Activated CD8-positive, alpha-beta memory T cell treated with anti-CD3 and anti-CD28 coated beads, Interleukin-2, amount 10 ng/mL, durations not matched to agents 7 days and 5 days (primary cell): ENCODE results near the gene CDH16. TPM values are rescaled to one million over a fixed set of nuclear protein-coding genes. Genes with fewer than 3 reads are reported as not detected.

Source experiments
- ATAC-seq: fragments of 150-1000 bp; cut with Tn5 transposase; one replicate; pipeline ENCODE4 v1.10.0; 2021; ENCODE audit warnings: moderate library complexity
- CTCF ChIA-PET: fragments of 350-600 bp; sonication (Branson Sonifier 250); formaldehyde crosslinking; loops from one replicate; lab custom pipeline; 2021; ENCODE audit warnings: antibody characterized with exemption; lab: Charles Lee
- DNase-seq: peaks from one replicate; pipeline ENCODE4 v3.0.0-alpha.2; 2020
- H3K27ac Mint-ChIP-seq: one replicate; pipeline ENCODE4 v1.8.0; 2021; ENCODE audit warnings: mild to moderate bottlenecking, mixed read lengths
- H3K27me3 Mint-ChIP-seq: one replicate; pipeline ENCODE4 v1.8.0; 2021; ENCODE audit warnings: mixed read lengths
- H3K36me3 Mint-ChIP-seq: one replicate; pipeline ENCODE4 v1.8.0; 2021; ENCODE audit warnings: mild to moderate bottlenecking, mixed read lengths
- H3K4me1 Mint-ChIP-seq: one replicate; pipeline ENCODE4 v1.8.0; 2021; ENCODE audit warnings: mixed read lengths
- H3K4me3 Mint-ChIP-seq: one replicate; pipeline ENCODE4 v1.8.0; 2021; ENCODE audit warnings: mild to moderate bottlenecking, moderate library complexity, mixed read lengths
- H3K9me3 Mint-ChIP-seq: one replicate; pipeline ENCODE4 v1.8.0; 2022; ENCODE audit warnings: low read depth, mixed read lengths
- total RNA-seq, 2 experiments: library from RNA; stranded (reverse); gene quantifications; one replicate each; pipeline ENCODE4 v1.2.3, GENCODE V29; 2021

Gene CDH16
- total RNA-seq, 2 experiments from 2014 or later = not detected

- no peak for DNase-seq
- CTCF ChIA-PET = interaction anchor here (1.0 to 12.2 kb wide), 4 partner anchors 28 to 91 kb away, joined by 3 to 140 read pairs (median 6); partner anchors contain the start of gene NAE1
- no peak for ATAC-seq
- no peak overlapping the region for H3K27ac Mint-ChIP-seq
- H3K4me1 Mint-ChIP-seq = peaks cover 10% of the 10 kb centered on the region
- no peak overlapping the region for H3K4me3 Mint-ChIP-seq
- H3K9me3 Mint-ChIP-seq = no peaks in the 10 kb centered on the region
- peaks cover 46% of the 10 kb centered on the region for H3K27me3 Mint-ChIP-seq
- H3K36me3 Mint-ChIP-seq = no peaks in the 10 kb centered on the region
These were observed 2.4 kb upstream of the CDH16 start for GRCh38 chr16:66920924-66921680.

GRCh38 chr16:66920299-66920590, 1.6 kb upstream of the CDH16 start:
- Mint-ChIP-seq H3K27me3 (peaks cover 40% of the 10 kb centered on the region), H3K4me3 (no peak overlapping the region), H3K4me1 (peaks cover 3% of the 10 kb centered on the region), H3K9me3 (no peaks in the 10 kb centered on the region), H3K27ac (no peak overlapping the region), H3K36me3 (no peaks in the 10 kb centered on the region)
- CTCF ChIA-PET = interaction anchor here (2.8 to 12.2 kb wide), 3 partner anchors 8 to 52 kb away, joined by 10 to 140 read pairs (median 15); no protein-coding TSS in a partner anchor
- DNase-seq (no peak), ATAC-seq (no peak)

GRCh38 chr16:66919569-66920298, 1.0 kb upstream of the CDH16 start:
- Mint-ChIP-seq H3K9me3 (no peaks in the 10 kb centered on the region), H3K27ac (no peak overlapping the region), H3K4me1 (peaks cover 2% of the 10 kb centered on the region), H3K4me3 (no peak overlapping the region), H3K27me3 (peaks cover 37% of the 10 kb centered on the region), H3K36me3 (no peaks in the 10 kb centered on the region)
- CTCF ChIA-PET = interaction anchor here (2.8 to 12.2 kb wide), 3 partner anchors 9 to 51 kb away, joined by 10 to 140 read pairs (median 15); no protein-coding TSS in a partner anchor
- no peak for DNase-seq
- ATAC-seq = no peak

- H3K27ac Mint-ChIP-seq = no peak overlapping the region
- H3K4me3 Mint-ChIP-seq = no peak overlapping the region
- no peaks in the 10 kb centered on the region for H3K36me3 Mint-ChIP-seq
- no peaks in the 10 kb centered on the region for H3K4me1 Mint-ChIP-seq
- ATAC-seq = no peak
- no peaks in the 10 kb centered on the region for H3K9me3 Mint-ChIP-seq
- CTCF ChIA-PET = interaction anchor here (0.8 to 12.2 kb wide), 5 partner anchors 9 to 88 kb away, joined by 4 to 140 read pairs (median 10); partner anchors contain the start of gene NAE1
- DNase-seq = no peak
- H3K27me3 Mint-ChIP-seq = peaks cover 25% of the 10 kb centered on the region
These were observed 330 bp downstream of the CDH16 start for GRCh38 chr16:66918355-66918754.

- no peaks in the 10 kb centered on the region for H3K9me3 Mint-ChIP-seq
- H3K36me3 Mint-ChIP-seq = no peaks in the 10 kb centered on the region
- no peak overlapping the region for H3K4me3 Mint-ChIP-seq
- H3K4me1 Mint-ChIP-seq = no peaks in the 10 kb centered on the region
- DNase-seq (no peak), ATAC-seq (no peak)
- peaks cover 20% of the 10 kb centered on the region for H3K27me3 Mint-ChIP-seq
- CTCF ChIA-PET = interaction anchor here (0.8 to 12.2 kb wide), 4 partner anchors 8 to 87 kb away, joined by 4 to 140 read pairs (median 10); partner anchors contain the start of gene NAE1
- no peak overlapping the region for H3K27ac Mint-ChIP-seq
These were observed 944 bp downstream of the CDH16 start for GRCh38 chr16:66917741-66918140.

GRCh38 chr16:66916518-66916917, 2.2 kb downstream of the CDH16 start:
- Mint-ChIP-seq H3K27me3 (peaks cover 19% of the 10 kb centered on the region), H3K4me1 (no peaks in the 10 kb centered on the region), H3K9me3 (no peaks in the 10 kb centered on the region), H3K36me3 (no peaks in the 10 kb centered on the region), H3K4me3 (no peak overlapping the region), H3K27ac (no peak overlapping the region)
- ATAC-seq (no peak), DNase-seq (no peak)
- CTCF ChIA-PET = no interaction called here

GRCh38 chr16:66915041-66915440, 3.6 kb downstream of the CDH16 start:
- CTCF ChIA-PET = interaction anchor here (0.7 kb wide), 1 partner anchor 13 kb away, joined by 3 read pairs; no protein-coding TSS in a partner anchor
- ATAC-seq (no peak), DNase-seq (no peak)
- H3K9me3 Mint-ChIP-seq = no peaks in the 10 kb centered on the region
- H3K27me3 Mint-ChIP-seq = peaks cover 7% of the 10 kb centered on the region
- no peaks in the 10 kb centered on the region for H3K4me1 Mint-ChIP-seq
- no peaks in the 10 kb centered on the region for H3K36me3 Mint-ChIP-seq
- no peak overlapping the region for H3K4me3 Mint-ChIP-seq
- no peak overlapping the region for H3K27ac Mint-ChIP-seq

GRCh38 chr16:66914541-66914940, 4.1 kb downstream of the CDH16 start:
- H3K9me3 Mint-ChIP-seq = no peaks in the 10 kb centered on the region
- no peaks in the 10 kb centered on the region for H3K4me1 Mint-ChIP-seq
- no peak overlapping the region for H3K4me3 Mint-ChIP-seq
- CTCF ChIA-PET = interaction anchor here (0.7 kb wide), 1 partner anchor 14 kb away, joined by 3 read pairs; no protein-coding TSS in a partner anchor
- peaks cover 5% of the 10 kb centered on the region for H3K27me3 Mint-ChIP-seq
- H3K36me3 Mint-ChIP-seq = no peaks in the 10 kb centered on the region
- DNase-seq (no peak), ATAC-seq (no peak)
- no peak overlapping the region for H3K27ac Mint-ChIP-seq

- no peaks in the 10 kb centered on the region for H3K9me3 Mint-ChIP-seq
- CTCF ChIA-PET = no interaction called here
- DNase-seq (no peak), ATAC-seq (no peak)
- H3K36me3 Mint-ChIP-seq = no peaks in the 10 kb centered on the region
- H3K4me1 Mint-ChIP-seq = no peaks in the 10 kb centered on the region
- H3K4me3 Mint-ChIP-seq = no peak overlapping the region
- no peak overlapping the region for H3K27ac Mint-ChIP-seq
- peaks cover 5% of the 10 kb centered on the region for H3K27me3 Mint-ChIP-seq
These were observed 5.0 kb downstream of the CDH16 start for GRCh38 chr16:66913711-66914110.

- CTCF ChIA-PET = interaction anchor here (0.6 kb wide), 1 partner anchor 17 kb away, joined by 3 read pairs; no protein-coding TSS in a partner anchor
- no peak for ATAC-seq
These were observed 5.6 kb downstream of the CDH16 start for GRCh38 chr16:66913081-66913480.

GRCh38 chr16:66911801-66912200, 6.9 kb downstream of the CDH16 start:
- H3K4me3 Mint-ChIP-seq = no peak overlapping the region
- H3K9me3 Mint-ChIP-seq = no peaks in the 10 kb centered on the region
- DNase-seq (no peak), ATAC-seq (no peak)
- H3K27ac Mint-ChIP-seq = no peak overlapping the region
- CTCF ChIA-PET = interaction anchor here (1.0 kb wide), 1 partner anchor 172 kb away, joined by 3 read pairs; no protein-coding TSS in a partner anchor
- no peaks in the 10 kb centered on the region for H3K4me1 Mint-ChIP-seq
- H3K27me3 Mint-ChIP-seq = peaks cover 5% of the 10 kb centered on the region
- H3K36me3 Mint-ChIP-seq = no peaks in the 10 kb centered on the region

More at GRCh38 chr16:66913081-66913480, 5.6 kb downstream of the CDH16 start:
- no peaks in the 10 kb centered on the region for H3K4me1 Mint-ChIP-seq
- H3K9me3 Mint-ChIP-seq = no peaks in the 10 kb centered on the region
- DNase-seq = no peak
- no peaks in the 10 kb centered on the region for H3K36me3 Mint-ChIP-seq
- no peak overlapping the region for H3K4me3 Mint-ChIP-seq
- no peak overlapping the region for H3K27ac Mint-ChIP-seq
- H3K27me3 Mint-ChIP-seq = peaks cover 5% of the 10 kb centered on the region

- Mint-ChIP-seq H3K27ac (no peak overlapping the region), H3K27me3 (peaks cover 2% of the 10 kb centered on the region), H3K4me3 (no peak overlapping the region), H3K36me3 (no peaks in the 10 kb centered on the region), H3K9me3 (no peaks in the 10 kb centered on the region), H3K4me1 (peaks cover 2% of the 10 kb centered on the region)
- CTCF ChIA-PET = interaction anchor here (1.0 to 1.9 kb wide), 4 partner anchors 13 to 171 kb away, joined by 3 to 4 read pairs (median 4); no protein-coding TSS in a partner anchor
- DNase-seq = no peak
- no peak for ATAC-seq
These were observed 7.6 kb downstream of the CDH16 start for GRCh38 chr16:66911112-66911511.

- CTCF ChIA-PET = interaction anchor here (1.0 to 2.2 kb wide), 7 partner anchors 8 to 42 kb away, joined by 3 to 11 read pairs (median 4); partner anchors contain the start of gene CDH16
- Mint-ChIP-seq H3K36me3 (no peaks in the 10 kb centered on the region), H3K4me1 (peaks cover 4% of the 10 kb centered on the region), H3K9me3 (no peaks in the 10 kb centered on the region), H3K27ac (no peak overlapping the region), H3K4me3 (no peak overlapping the region), H3K27me3 (no peaks in the 10 kb centered on the region)
- DNase-seq (no peak), ATAC-seq (no peak)
These were observed 8.3 kb downstream of the CDH16 start for GRCh38 chr16:66910175-66910940.
